WTC11 (cell line): ENCODE data around the gene AGO4.

ENCODE experiments used
- ESRRA ChIP-seq: sonication (generic); formaldehyde crosslinking; IDR thresholded peaks from 2 replicates; pipeline ENCODE4 v1.8.1; 2022; ENCODE audit warnings: mild to moderate bottlenecking, missing genetic modification reagents, borderline replicate concordance
- ETV6 ChIP-seq: sonication (generic); formaldehyde crosslinking; IDR thresholded peaks from 2 replicates; pipeline ENCODE4 v1.8.1; 2022; ENCODE audit warnings: mild to moderate bottlenecking, missing genetic modification reagents
- FOXJ3 ChIP-seq: sonication (generic); formaldehyde crosslinking; IDR thresholded peaks from 2 replicates; pipeline ENCODE4 v1.9.0; 2021; ENCODE audit warnings: missing genetic modification reagents, mild to moderate bottlenecking, borderline replicate concordance
- FOXK1 ChIP-seq: sonication (generic); formaldehyde crosslinking; IDR thresholded peaks from 2 replicates; pipeline ENCODE4 v1.8.0; 2022; ENCODE audit warnings: mild to moderate bottlenecking, moderate library complexity, missing genetic modification reagents
- FOXP1 ChIP-seq: sonication (generic); formaldehyde crosslinking; IDR thresholded peaks from 2 replicates; pipeline ENCODE4 v1.8.0; 2022; ENCODE audit warnings: missing genetic modification reagents, mild to moderate bottlenecking, moderate library complexity, borderline replicate concordance
- PRRX2 ChIP-seq: fragments of 250-450 bp; sonication (Bioruptor Pico); IDR thresholded peaks from 2 replicates; pipeline ENCODE4 v1.8.0; 2021; ENCODE audit warnings: mild to moderate bottlenecking
- SP1 ChIP-seq: sonication (generic); formaldehyde crosslinking; conservative IDR thresholded peaks from 2 replicates; pipeline ENCODE4 v1.8.1; 2022; ENCODE audit warnings: missing genetic modification reagents
- TP53 ChIP-seq: sonication (generic); formaldehyde crosslinking; IDR thresholded peaks from 2 replicates; pipeline ENCODE4 v1.8.1; 2023; ENCODE audit warnings: mild to moderate bottlenecking, missing genetic modification reagents
- TF ChIP-seq, protein P1 (sequence below): sonication (generic); formaldehyde crosslinking; IDR thresholded peaks from 2 replicates; pipeline ENCODE4 v1.8.1; 2022; ENCODE audit warnings: mild to moderate bottlenecking, missing genetic modification reagents, moderate library complexity, borderline replicate concordance
- TF ChIP-seq, protein P2 (sequence below): sonication (generic); formaldehyde crosslinking; IDR thresholded peaks from 2 replicates; pipeline ENCODE4 v1.8.1; 2022; ENCODE audit warnings: low read depth, missing genetic modification reagents, borderline replicate concordance
- TF ChIP-seq, protein P3 (sequence below): sonication (generic); formaldehyde crosslinking; IDR thresholded peaks from 2 replicates; pipeline ENCODE4 v1.8.0; 2022; ENCODE audit warnings: mild to moderate bottlenecking, missing genetic modification reagents
- TF ChIP-seq, protein P4 (sequence below): sonication (generic); formaldehyde crosslinking; IDR thresholded peaks from 2 replicates; pipeline ENCODE4 v1.8.0; 2022; ENCODE audit warnings: mild to moderate bottlenecking, missing genetic modification reagents
- TF ChIP-seq, protein P5 (sequence below): fragments of 200-600 bp; IDR thresholded peaks from 2 replicates; pipeline ENCODE4 v1.8.0; 2022; ENCODE audit warnings: antibody characterized with exemption
- TF ChIP-seq, protein P6 (sequence below): sonication (generic); formaldehyde crosslinking; IDR thresholded peaks from 2 replicates; pipeline ENCODE4 v1.8.1; 2023; ENCODE audit warnings: mild to moderate bottlenecking, missing genetic modification reagents, moderate library complexity

DNA sequence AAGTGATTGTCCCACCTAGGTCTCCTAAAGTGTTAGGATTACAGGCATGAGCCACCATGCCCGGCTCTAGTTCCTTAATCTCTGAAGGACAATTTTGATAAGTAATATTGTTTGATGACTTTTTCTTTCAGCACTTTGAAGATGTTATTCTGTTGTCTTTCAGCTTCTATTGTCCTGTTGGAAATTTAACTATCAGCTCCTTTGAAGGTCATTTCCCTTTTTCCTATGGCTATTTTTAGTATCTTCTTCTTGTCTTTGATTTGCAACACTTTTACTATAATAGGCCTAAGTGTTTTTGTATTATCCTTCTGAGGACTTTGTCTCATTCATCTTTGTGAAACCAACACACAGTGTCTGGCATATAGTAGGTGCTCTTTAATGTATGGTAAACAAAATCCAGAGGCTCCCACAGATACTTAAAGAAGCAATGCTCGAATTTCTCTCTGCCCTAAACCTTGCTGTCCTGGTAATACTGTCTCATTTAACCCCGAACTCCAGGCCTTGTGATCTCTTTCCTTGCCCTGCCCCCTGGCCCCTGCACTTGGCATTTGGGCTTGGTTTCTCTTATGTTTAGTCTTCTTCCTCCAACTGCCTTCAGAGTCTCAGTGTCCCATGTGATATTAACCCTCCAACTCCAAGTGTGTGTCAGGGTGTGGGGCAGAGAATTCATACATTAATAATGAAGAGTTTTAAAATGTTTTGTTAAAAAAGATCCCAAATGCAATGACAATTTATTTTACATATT, 56.2 kb downstream of the AGO4 start:
- TF ChIP-seq ETV6 (CRISPR knock-in tag) = no peak
- TF ChIP-seq, protein P1, sequence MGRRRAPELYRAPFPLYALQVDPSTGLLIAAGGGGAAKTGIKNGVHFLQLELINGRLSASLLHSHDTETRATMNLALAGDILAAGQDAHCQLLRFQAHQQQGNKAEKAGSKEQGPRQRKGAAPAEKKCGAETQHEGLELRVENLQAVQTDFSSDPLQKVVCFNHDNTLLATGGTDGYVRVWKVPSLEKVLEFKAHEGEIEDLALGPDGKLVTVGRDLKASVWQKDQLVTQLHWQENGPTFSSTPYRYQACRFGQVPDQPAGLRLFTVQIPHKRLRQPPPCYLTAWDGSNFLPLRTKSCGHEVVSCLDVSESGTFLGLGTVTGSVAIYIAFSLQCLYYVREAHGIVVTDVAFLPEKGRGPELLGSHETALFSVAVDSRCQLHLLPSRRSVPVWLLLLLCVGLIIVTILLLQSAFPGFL (CRISPR knock-in tag) = no peak
- TF ChIP-seq, protein P2, sequence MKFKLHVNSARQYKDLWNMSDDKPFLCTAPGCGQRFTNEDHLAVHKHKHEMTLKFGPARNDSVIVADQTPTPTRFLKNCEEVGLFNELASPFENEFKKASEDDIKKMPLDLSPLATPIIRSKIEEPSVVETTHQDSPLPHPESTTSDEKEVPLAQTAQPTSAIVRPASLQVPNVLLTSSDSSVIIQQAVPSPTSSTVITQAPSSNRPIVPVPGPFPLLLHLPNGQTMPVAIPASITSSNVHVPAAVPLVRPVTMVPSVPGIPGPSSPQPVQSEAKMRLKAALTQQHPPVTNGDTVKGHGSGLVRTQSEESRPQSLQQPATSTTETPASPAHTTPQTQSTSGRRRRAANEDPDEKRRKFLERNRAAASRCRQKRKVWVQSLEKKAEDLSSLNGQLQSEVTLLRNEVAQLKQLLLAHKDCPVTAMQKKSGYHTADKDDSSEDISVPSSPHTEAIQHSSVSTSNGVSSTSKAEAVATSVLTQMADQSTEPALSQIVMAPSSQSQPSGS (CRISPR knock-in tag) = no peak
- TF ChIP-seq, protein P3, sequence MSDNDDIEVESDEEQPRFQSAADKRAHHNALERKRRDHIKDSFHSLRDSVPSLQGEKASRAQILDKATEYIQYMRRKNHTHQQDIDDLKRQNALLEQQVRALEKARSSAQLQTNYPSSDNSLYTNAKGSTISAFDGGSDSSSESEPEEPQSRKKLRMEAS (CRISPR knock-in tag) = no peak
- no peak for TF ChIP-seq TP53
- no peak for TF ChIP-seq FOXJ3
- TF ChIP-seq, protein P4, sequence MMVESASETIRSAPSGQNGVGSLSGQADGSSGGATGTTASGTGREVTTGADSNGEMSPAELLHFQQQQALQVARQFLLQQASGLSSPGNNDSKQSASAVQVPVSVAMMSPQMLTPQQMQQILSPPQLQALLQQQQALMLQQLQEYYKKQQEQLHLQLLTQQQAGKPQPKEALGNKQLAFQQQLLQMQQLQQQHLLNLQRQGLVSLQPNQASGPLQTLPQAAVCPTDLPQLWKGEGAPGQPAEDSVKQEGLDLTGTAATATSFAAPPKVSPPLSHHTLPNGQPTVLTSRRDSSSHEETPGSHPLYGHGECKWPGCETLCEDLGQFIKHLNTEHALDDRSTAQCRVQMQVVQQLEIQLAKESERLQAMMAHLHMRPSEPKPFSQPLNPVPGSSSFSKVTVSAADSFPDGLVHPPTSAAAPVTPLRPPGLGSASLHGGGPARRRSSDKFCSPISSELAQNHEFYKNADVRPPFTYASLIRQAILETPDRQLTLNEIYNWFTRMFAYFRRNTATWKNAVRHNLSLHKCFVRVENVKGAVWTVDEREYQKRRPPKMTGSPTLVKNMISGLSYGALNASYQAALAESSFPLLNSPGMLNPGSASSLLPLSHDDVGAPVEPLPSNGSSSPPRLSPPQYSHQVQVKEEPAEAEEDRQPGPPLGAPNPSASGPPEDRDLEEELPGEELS (CRISPR knock-in tag) = no peak
- TF ChIP-seq, protein P5, sequence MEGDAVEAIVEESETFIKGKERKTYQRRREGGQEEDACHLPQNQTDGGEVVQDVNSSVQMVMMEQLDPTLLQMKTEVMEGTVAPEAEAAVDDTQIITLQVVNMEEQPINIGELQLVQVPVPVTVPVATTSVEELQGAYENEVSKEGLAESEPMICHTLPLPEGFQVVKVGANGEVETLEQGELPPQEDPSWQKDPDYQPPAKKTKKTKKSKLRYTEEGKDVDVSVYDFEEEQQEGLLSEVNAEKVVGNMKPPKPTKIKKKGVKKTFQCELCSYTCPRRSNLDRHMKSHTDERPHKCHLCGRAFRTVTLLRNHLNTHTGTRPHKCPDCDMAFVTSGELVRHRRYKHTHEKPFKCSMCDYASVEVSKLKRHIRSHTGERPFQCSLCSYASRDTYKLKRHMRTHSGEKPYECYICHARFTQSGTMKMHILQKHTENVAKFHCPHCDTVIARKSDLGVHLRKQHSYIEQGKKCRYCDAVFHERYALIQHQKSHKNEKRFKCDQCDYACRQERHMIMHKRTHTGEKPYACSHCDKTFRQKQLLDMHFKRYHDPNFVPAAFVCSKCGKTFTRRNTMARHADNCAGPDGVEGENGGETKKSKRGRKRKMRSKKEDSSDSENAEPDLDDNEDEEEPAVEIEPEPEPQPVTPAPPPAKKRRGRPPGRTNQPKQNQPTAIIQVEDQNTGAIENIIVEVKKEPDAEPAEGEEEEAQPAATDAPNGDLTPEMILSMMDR = no peak
- TF ChIP-seq SP1 (CRISPR knock-in tag) = no peak
- no peak for TF ChIP-seq FOXK1
- TF ChIP-seq FOXP1 (CRISPR knock-in tag) = no peak
- TF ChIP-seq ESRRA (CRISPR knock-in tag) = no peak
- TF ChIP-seq, protein P6, sequence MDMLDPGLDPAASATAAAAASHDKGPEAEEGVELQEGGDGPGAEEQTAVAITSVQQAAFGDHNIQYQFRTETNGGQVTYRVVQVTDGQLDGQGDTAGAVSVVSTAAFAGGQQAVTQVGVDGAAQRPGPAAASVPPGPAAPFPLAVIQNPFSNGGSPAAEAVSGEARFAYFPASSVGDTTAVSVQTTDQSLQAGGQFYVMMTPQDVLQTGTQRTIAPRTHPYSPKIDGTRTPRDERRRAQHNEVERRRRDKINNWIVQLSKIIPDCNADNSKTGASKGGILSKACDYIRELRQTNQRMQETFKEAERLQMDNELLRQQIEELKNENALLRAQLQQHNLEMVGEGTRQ (CRISPR knock-in tag) = no peak
- TF ChIP-seq PRRX2 (CRISPR knock-in tag) = no peak
